Breast epithelium (tissue), 3 donors: ENCODE results near the gene ACO2.

Experiments
- CTCF ChIP-seq, 3 donors: fragments of 450-650 bp; IDR thresholded peaks; one replicate each; pipeline ENCODE4 v1.5.1; 2016 to 2017; ENCODE audit warnings: antibody characterized with exemption in 3 of 3, mild to moderate bottlenecking in 3 of 3, moderate library complexity in 3 of 3
- POLR2AphosphoS5 ChIP-seq, 3 donors: sonication (generic); formaldehyde crosslinking; IDR thresholded peaks; one replicate each; pipeline ENCODE4 v1.6.1; 2017; ENCODE audit warnings: antibody characterized with exemption in 3 of 3

- TF ChIP-seq CTCF (IDR thresholded peaks at IDR 0.05) (no peak), POLR2AphosphoS5 (IDR thresholded peaks at IDR 0.05) (no peak)
These were observed 76.0 kb downstream of the ACO2 start for GRCh38 chr22:41544671-41545476.
